SH-SY5Y (cell line): ENCODE measurements around the gene SLC37A2.

Source experiments
- GATA2 ChIP-seq: IDR thresholded peaks from 2 replicates; pipeline ENCODE4 v1.6.1; 2011; ENCODE audit warnings: mild to moderate bottlenecking, low read depth, low read length
- GATA3 ChIP-seq: IDR thresholded peaks from 2 replicates; pipeline ENCODE4 v1.6.1; 2011; ENCODE audit warnings: low read depth, mild to moderate bottlenecking, low read length, moderate library complexity

The SLC37A2 gene

GRCh38 chr11:125068368-125068767 is 5.3 kb downstream of the SLC37A2 start:
- TF ChIP-seq GATA3 (no peak), GATA2 (no peak)

DNA sequence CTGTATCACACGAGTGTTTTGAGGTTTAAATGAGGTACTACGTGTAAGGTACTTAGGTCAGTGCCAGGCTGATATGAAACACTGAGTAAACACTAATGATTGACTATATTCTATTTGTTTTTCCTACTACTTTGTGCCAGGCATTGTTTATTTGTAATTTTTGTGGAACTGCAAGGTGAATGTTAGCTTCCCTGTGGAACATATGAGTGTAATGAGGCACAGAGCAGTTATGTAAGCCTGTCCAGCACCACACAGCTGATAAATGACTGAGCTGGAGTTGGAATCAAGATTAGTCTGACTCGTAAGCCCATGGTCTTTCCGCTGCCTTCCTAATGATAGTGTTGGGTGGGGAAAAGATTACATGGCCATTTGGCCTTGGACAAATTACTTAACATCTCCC is 5.9 kb downstream of the SLC37A2 start:
- TF ChIP-seq GATA3: no peak
- no peak for TF ChIP-seq GATA2

DNA sequence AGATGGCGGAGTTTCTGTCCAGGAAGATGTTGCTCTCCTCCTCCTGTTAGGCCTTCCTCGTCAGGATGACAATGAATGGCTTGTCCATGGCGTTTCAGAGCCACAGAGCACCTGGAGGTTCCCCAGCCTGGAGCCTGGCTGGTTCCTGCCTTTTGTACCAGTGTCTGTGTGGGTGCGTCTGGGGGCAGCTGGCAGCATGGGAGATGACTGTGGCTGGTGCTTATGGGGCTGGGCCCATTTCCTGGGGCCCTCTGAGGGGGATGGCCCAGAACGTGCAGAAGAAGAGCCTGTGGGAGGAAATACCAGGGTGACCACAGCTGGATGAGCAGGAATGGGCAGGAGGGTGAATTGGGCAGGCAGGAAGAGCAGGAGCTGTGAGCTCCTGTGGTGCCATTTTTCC is 6.7 kb downstream of the SLC37A2 start:
- no peak for TF ChIP-seq GATA3
- no peak for TF ChIP-seq GATA2

- no peak for TF ChIP-seq GATA2
- TF ChIP-seq GATA3: no peak
Observed at GRCh38 chr11:125070699-125071254, 7.7 kb downstream of the SLC37A2 start.

DNA sequence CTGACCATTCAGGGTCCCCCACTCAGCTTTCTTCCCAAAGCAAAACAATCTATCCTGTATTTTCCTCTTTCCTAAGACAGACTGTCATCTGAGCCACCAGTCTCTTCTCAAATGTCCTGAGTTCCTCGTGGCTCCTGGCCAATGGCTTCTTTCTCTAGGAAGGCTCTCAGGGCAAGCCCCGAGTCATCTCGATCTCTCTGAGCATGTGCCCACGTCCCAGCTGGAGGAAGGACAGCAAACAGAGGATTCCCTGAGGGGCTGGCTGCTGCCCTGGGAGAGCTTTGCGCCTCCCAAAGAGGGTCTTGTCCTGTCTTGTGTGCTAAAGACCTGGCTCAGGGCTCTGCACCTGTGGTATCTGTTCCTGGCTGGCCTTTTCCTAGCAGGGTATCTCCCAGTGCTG is 8.3 kb downstream of the SLC37A2 start:
- TF ChIP-seq GATA2 (no peak), GATA3 (no peak)

- TF ChIP-seq GATA3 (no peak), GATA2 (no peak)
Observed at GRCh38 chr11:125071846-125072217, 8.7 kb downstream of the SLC37A2 start.

DNA sequence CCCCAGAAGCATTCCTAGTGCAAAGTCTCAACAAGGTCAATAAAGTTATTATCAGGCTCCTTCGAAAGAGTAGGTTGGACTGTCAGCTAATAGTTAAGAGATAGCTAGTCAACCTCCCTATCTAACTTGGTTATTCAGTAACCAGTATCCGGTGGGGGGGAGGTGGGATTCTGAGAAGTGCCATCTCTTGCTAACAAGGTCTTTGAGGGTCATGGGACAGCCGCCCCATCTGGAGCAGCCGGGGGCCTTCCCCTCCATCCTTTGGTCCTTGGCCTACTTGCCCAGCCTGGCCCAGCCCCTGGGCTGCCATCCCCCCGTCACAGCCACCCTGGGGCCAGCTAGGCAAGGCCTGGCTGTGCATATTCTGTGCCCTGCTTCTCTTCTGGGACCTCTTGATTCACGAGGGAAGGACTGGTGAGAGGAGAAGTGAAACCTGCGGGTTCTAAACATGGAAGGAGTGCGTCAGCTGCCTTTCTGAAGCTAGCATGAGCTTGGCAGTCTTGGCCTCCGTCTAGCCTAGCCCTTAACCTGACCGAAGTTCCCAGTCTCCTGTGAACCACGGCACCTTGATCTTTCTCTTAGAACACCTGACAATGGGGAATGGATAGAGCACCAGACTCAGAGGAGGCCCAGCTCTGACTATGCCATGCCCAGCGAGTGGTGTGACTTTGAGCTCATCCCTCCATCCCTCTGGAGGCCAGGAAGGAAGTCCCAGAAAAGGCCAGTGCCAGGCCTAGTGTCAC is 9.3 kb downstream of the SLC37A2 start:
- TF ChIP-seq GATA3: no peak
- TF ChIP-seq GATA2: no peak

DNA sequence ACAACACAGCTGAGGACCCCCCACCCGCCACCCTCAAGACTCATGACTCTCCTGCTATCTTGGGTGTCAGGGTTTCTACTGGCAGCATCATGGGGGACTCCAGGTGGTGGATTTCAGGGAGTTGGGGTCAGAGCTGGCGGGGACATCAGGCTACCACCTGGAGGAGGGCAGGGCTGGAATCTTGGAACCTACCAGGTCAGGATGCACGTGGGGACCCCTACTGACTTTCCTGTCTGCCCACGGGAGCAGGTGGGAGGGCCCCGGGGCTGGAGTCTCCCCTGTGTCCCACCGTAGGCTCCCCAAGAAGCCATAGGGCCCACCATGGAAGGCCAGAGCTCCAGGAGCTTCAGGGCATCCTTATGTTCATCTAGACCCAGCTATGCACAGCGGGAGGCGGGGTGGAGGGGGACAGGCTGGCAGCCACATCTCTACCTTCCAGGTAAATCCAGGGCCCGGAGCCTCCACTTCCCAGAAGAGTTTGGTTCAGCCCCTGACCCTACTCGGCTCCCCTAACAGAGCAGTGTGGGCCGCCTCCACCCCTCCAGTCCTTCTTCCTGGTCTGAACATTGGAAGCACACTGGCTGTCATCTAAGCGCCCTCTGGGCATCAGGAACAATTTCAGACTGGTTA is 10.0 kb downstream of the SLC37A2 start:
- no peak for TF ChIP-seq GATA2
- no peak for TF ChIP-seq GATA3

DNA sequence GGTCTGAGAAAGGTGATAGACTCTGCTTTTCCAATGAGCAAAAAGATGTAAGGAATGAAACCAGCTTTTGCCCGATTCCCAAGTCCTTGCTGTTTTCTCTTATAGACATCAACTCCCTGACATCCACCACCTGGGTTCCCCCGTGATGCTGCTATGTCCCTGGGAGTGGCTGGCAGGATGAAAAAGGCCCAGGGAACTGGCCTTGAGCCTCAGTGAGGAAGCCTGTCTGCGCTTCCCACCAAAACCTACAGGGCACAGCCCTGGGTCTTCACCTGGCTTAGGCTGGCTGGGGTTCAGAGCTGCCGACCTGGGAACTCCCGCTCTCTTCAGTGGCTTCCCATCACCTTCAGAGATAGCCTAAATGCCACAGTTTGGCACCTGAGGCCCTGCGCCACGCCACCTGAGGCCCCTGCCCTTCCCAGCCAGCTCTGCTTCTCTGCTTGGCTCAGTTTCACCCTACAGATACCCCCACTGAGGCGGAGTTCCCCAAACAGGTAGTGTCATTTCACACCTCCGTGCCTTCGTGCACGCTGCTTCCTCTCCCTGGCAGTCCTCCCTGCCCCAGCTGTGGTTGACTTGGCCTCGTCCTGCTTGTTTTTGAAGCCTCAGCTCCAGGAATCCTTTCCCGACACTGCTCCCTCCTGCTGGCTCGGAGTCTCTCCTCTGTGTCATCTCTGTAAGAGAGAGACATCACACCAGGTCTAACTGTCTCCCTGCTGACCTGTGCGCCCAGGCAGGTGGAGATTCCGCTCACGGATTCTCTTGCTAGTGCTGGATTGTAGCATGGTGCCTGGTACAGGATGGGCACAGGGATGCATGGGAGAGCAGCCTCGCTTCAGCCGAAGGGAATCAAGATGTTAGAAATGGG is 10.7 kb downstream of the SLC37A2 start:
- TF ChIP-seq GATA2: no peak
- no peak for TF ChIP-seq GATA3

DNA sequence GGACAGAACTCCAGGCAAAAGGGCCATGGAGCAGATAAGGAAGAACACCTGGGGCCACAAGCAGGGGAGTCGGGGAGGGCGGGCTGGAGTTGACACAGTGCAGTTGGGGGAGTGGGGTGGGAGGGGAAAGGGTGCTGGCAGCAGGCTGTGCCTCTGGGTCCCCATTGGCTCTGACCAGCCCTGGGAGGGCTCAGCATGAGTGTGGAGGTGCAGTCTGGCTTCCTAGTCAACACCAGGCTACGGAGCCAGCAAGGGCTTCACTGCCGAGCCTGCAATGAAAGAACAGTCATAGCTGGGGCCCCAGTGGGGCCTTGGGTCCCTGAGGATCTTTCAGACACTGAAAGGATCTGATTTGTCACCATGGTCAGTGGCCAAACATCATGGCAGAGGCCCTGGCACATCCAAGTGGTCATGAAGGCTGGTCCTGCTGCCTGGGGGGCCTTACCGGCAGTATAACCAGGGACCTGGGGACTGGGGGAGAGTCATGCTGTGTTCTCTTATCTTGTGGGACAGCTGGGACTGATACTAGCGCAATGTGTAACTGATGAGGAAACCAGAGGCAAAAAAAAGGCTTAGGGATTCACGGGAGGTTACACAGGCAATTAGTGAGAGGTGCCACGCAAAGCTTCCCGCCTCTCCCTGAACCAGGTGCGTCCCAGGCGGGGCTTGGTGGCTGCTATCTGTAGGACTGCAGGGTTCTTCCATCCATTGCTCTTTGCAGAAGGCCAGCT is 11.6 kb downstream of the SLC37A2 start:
- TF ChIP-seq GATA3: no peak
- TF ChIP-seq GATA2: no peak

GRCh38 chr11:125075242-125075625 is 12.1 kb downstream of the SLC37A2 start:
- TF ChIP-seq GATA2 (no peak), GATA3 (no peak)

- TF ChIP-seq GATA2 (no peak), GATA3 (no peak)
Observed at GRCh38 chr11:125075900-125076317, 12.8 kb downstream of the SLC37A2 start.

DNA sequence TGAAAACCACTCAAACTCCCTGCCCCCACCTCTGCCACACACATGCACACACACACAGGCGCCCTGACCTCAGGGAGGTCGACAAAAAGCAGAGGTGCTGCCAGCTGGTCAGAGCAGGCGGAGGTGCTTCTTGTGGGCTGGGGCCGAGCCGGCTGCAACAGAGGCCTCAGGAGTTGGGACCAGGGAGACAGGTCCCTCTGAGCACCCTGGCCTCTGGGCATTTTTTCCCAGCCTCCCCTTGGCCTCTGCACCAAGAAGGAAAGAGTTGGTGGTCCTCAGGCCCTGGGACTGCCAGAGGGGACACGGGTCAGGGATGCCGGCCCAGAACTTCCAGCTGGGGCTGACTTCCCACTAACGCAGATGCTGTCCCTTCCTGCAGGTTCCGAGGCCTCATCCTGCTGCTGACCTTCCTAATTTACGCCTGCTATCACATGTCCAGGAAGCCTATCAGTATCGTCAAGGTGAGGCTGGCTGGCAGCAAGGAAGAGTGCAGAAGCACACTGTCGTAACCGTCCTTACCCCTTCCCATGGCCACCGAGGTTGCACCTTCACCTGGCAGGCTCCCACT is 13.4 kb downstream of the SLC37A2 start:
- no peak for TF ChIP-seq GATA3
- TF ChIP-seq GATA2: no peak
